HUDEP-2 (cell line): ENCODE data around the gene FBXO7.

Source experiments
- DNase-seq, 76 experiments: peaks; one replicate each; lab custom pipeline; 2025; ENCODE audit not compliant: unreplicated experiment in 76 of 76; lab: John Stamatoyannopoulos, UW

The FBXO7 gene

GRCh38 chr22:32548039-32548438, 73.4 kb downstream of the FBXO7 start:
- DNase-seq: no peak
